Measurements from ENCODE around the gene AGO4. TPM values are rescaled to one million over a fixed set of nuclear protein-coding genes. Genes with fewer than 3 reads are reported as not detected.
"Not testable (repeated sequence)": the region's sequence is repeated elsewhere in the genome, so short reads cannot be mapped to it uniquely, and the experiment has no call there.

Gene AGO4
- total and polyA plus RNA-seq, 2 experiments from 2014 or later = 5.2 to 12.4 TPM

DNA sequence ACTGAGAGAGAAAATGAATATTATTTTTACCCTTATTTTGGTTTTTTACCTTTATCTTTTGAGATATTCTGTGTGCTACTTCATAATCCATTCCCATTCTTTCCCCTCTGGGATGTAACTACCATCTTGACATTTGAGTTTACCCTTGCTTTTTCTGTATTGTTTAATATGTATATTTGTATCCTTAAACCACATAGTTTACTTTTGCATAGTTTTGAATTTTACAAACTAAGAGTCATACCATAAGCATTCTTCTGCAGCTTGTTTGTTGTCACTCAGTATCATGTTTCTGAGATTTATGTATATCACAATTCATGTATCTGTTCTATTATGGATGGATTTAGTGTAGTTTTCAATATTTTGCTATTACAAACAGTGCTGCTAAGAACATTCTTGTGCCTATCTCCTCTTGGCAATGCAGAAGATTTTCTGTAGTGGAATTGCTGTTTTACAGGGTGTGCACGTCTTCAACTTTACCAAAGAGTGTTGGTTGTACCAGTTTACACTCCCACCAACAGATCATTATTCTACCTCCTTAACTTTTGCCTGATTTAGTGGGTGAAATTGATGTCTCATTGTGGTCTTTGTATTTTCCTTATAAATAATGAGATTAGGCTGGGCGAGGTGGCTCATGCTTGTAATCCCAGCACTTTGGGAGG is 63.0 kb downstream of the AGO4 start:
- Histone ChIP-seq H3K27me3 (no peaks in the 10 kb centered on the region), H3K4me1 (ENCODE audit: insufficient read depth) (no peaks in the 10 kb centered on the region), H3K9me3 (ENCODE audit: low read depth) (no peaks in the 10 kb centered on the region), H4K20me1 (ENCODE audit: insufficient read depth, poor library complexity, severe bottlenecking) (no peaks in the 10 kb centered on the region), H3K36me3 (replicated peaks; ENCODE audit: insufficient read depth, low read depth) (no peaks in the 10 kb centered on the region), H3K4me2 (no peak overlapping the region), H3K79me2 (no peaks in the 10 kb centered on the region), H3K4me3 (no peak overlapping the region), H3K27ac (no peak overlapping the region), H3K9me2 (replicated peaks; ENCODE audit: insufficient read depth) (no peaks in the 10 kb centered on the region), H2AFZ (no peak overlapping the region)
- WGBS (ENCODE audit: low lambda C conversion rate, missing lambda C conversion rate) = 81% methylated on average over 2 of the region's 2 CpGs
- DNase-seq (ENCODE audit: low spot score) = no peak
- TF ChIP-seq, protein P1, sequence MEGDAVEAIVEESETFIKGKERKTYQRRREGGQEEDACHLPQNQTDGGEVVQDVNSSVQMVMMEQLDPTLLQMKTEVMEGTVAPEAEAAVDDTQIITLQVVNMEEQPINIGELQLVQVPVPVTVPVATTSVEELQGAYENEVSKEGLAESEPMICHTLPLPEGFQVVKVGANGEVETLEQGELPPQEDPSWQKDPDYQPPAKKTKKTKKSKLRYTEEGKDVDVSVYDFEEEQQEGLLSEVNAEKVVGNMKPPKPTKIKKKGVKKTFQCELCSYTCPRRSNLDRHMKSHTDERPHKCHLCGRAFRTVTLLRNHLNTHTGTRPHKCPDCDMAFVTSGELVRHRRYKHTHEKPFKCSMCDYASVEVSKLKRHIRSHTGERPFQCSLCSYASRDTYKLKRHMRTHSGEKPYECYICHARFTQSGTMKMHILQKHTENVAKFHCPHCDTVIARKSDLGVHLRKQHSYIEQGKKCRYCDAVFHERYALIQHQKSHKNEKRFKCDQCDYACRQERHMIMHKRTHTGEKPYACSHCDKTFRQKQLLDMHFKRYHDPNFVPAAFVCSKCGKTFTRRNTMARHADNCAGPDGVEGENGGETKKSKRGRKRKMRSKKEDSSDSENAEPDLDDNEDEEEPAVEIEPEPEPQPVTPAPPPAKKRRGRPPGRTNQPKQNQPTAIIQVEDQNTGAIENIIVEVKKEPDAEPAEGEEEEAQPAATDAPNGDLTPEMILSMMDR (IDR thresholded peaks at IDR 0.05; ENCODE audit: poor library complexity) = no peak
- TF ChIP-seq EZH2phosphoT487 (IDR thresholded peaks at IDR 0.05; ENCODE audit: low read depth, severe bottlenecking, unreplicated experiment) = no peak

DNA sequence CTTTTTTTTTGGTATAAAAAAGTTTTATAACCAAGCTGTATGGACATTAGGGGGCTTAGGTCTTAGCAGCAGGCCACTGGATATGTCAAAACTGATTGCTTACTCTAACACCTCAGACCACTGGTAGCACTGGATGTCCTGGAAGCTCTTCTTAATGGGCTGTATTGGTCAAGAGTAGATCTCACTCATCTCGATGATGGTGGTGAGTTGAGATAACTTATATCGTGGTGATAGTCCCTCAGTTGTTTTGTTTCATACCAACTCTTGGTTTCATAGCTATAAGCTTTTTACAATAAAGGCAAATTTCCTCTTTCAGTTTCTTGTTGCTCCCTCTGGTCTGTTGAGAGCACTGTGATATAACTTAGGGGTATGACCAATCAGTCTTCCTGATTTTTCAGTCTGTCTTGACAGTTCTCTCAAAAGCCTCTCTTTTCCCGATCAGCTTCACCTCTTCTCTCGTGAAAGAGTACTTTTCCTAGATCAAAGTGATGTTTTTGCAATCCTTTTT is 65.5 kb downstream of the AGO4 start:
- no peak overlapping the region for H2AFZ ChIP-seq
- no peaks in the 10 kb centered on the region for H3K27me3 ChIP-seq
- H3K4me3 ChIP-seq = no peak overlapping the region
- 88% methylated on average over 4 of the region's 4 CpGs for WGBS (ENCODE audit: low lambda C conversion rate, missing lambda C conversion rate)
- H3K9me2 ChIP-seq (replicated peaks; ENCODE audit: insufficient read depth) = no peaks in the 10 kb centered on the region
- no peaks in the 10 kb centered on the region for H3K4me1 ChIP-seq (ENCODE audit: insufficient read depth)
- no peaks in the 10 kb centered on the region for H3K36me3 ChIP-seq (replicated peaks; ENCODE audit: insufficient read depth, low read depth)
- no peak overlapping the region for H3K27ac ChIP-seq
- TF ChIP-seq EZH2 (IDR thresholded peaks at IDR 0.05; ENCODE audit: borderline replicate concordance) (no peak), EZH2phosphoT487 (IDR thresholded peaks at IDR 0.05; ENCODE audit: low read depth, severe bottlenecking, unreplicated experiment) (no peak)
- TF ChIP-seq, protein P1 (IDR thresholded peaks at IDR 0.05; ENCODE audit: poor library complexity) = no peak
- no peaks in the 10 kb centered on the region for H3K79me2 ChIP-seq
- no peaks in the 10 kb centered on the region for H4K20me1 ChIP-seq (ENCODE audit: insufficient read depth, poor library complexity, severe bottlenecking)
- DNase-seq (ENCODE audit: low spot score) = no peak
- H3K4me2 ChIP-seq = no peak overlapping the region
- no peaks in the 10 kb centered on the region for H3K9me3 ChIP-seq (ENCODE audit: low read depth)

DNA sequence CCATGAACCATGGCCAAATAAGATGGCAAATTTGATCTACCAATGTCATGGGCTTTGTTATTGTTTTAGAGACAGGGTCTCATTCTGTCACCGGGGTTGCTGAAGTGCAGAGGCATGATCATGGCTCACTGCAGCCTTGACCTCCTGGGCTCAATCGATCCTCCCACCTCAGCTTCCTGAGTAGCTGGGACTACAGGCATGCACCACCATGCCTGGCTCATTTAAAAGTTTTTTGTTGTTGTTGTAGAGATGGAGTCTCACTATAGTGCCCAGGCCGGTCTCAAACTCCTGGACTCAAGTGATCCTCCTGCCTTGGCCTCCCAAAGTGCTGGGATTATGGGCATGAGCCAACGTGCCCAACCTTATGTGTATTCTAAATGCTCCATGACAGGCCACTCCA is 66.3 kb downstream of the AGO4 start:
- WGBS (ENCODE audit: low lambda C conversion rate, missing lambda C conversion rate) = 95% methylated on average over 4 of the region's 4 CpGs
- H3K4me3 ChIP-seq; H3K9me2 ChIP-seq (replicated peaks; ENCODE audit: insufficient read depth); H2AFZ ChIP-seq; H3K36me3 ChIP-seq (replicated peaks; ENCODE audit: insufficient read depth, low read depth); H3K9me3 ChIP-seq (ENCODE audit: low read depth); H3K27me3 ChIP-seq; H3K27ac ChIP-seq; H3K4me2 ChIP-seq; H4K20me1 ChIP-seq (ENCODE audit: insufficient read depth, poor library complexity, severe bottlenecking); H3K4me1 ChIP-seq (ENCODE audit: insufficient read depth); H3K79me2 ChIP-seq; DNase-seq (ENCODE audit: low spot score): not testable (repeated sequence)

DNA sequence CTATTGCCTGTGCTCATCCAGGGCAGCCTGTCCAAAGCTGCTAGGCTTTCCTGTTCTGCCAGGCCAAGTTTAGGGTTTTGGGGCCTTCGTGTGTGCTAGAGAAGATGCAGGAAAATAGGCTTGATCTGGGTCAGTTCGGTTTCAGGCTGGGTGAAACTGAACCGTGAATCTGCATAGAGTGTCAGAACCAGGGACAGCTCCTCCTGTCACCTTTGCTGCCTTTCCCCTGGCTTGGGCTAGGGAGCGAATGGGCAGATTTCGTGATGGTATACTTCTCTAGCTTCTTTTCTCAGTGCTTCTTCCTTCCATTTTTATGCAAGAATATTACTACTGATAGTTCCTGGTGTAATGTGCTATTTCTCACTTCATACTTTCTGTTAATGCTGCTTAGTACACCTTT is 69.2 kb downstream of the AGO4 start:
- TF ChIP-seq EZH2phosphoT487 (IDR thresholded peaks at IDR 0.05; ENCODE audit: low read depth, severe bottlenecking, unreplicated experiment) (no peak), EZH2 (IDR thresholded peaks at IDR 0.05; ENCODE audit: borderline replicate concordance) (no peak)
- TF ChIP-seq, protein P1 (IDR thresholded peaks at IDR 0.05; ENCODE audit: poor library complexity) = no peak
- 35% methylated on average over 5 of the region's 5 CpGs for WGBS (ENCODE audit: low lambda C conversion rate, missing lambda C conversion rate)
- H2AFZ ChIP-seq = no peak overlapping the region
- DNase-seq (ENCODE audit: low spot score) = peak; percentile 57
- H3K4me3 ChIP-seq = no peak overlapping the region
- H3K4me2 ChIP-seq = no peak overlapping the region
- H3K27me3 ChIP-seq = no peaks in the 10 kb centered on the region
- H3K27ac ChIP-seq = no peak overlapping the region
- H4K20me1 ChIP-seq (ENCODE audit: insufficient read depth, poor library complexity, severe bottlenecking) = no peaks in the 10 kb centered on the region
- no peaks in the 10 kb centered on the region for H3K36me3 ChIP-seq (replicated peaks; ENCODE audit: insufficient read depth, low read depth)
- peaks cover 3% of the 10 kb centered on the region for H3K4me1 ChIP-seq (ENCODE audit: insufficient read depth)
- no peaks in the 10 kb centered on the region for H3K9me2 ChIP-seq (replicated peaks; ENCODE audit: insufficient read depth)
- no peaks in the 10 kb centered on the region for H3K79me2 ChIP-seq
- no peaks in the 10 kb centered on the region for H3K9me3 ChIP-seq (ENCODE audit: low read depth)

All from hepatocyte (in vitro differentiated cells).